Cerebellar cortex (tissue), 1 donor: Measurements from ENCODE around the gene MAFF.

Source experiments
- DNase-seq: peaks from one replicate; pipeline ENCODE4 v3.0.0-alpha.2; 2015; ENCODE audit warnings: low spot score

Gene MAFF

DNA sequence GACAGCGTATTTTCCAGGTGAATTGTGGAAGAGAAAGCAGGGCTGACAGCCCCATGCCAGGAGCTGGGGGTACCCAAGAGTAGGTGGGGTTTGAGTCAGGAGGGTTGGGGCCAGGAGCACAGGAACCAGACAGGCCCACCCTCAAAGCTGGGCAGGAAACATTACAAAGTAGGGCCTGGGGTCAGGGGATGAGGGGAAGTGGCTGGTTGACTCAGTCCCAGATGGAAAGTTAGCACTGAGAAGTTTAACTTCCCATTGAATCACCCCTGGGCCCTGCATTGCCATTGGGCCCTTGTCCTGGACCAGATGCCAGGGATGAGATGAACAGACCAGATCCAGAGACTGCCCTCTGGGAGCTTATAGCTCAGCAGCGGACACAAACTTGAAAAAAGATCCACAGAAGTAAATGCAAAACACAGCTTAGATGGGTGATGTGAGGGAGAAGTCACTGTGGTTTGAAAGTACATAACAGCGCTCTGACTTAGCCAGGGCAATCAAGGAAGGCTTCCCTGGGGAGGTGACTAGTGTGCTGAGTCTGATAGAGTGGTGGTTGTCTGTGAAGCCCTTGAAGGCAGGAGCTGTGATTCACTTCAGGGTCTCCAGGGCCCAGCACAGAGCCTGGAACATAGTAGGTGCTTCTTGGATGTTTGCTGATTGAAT lies 2.2 kb downstream of the MAFF start:
- DNase-seq = no peak

GRCh38 chr22:38204784-38205183 lies 3.0 kb downstream of the MAFF start:
- no peak for DNase-seq

DNA sequence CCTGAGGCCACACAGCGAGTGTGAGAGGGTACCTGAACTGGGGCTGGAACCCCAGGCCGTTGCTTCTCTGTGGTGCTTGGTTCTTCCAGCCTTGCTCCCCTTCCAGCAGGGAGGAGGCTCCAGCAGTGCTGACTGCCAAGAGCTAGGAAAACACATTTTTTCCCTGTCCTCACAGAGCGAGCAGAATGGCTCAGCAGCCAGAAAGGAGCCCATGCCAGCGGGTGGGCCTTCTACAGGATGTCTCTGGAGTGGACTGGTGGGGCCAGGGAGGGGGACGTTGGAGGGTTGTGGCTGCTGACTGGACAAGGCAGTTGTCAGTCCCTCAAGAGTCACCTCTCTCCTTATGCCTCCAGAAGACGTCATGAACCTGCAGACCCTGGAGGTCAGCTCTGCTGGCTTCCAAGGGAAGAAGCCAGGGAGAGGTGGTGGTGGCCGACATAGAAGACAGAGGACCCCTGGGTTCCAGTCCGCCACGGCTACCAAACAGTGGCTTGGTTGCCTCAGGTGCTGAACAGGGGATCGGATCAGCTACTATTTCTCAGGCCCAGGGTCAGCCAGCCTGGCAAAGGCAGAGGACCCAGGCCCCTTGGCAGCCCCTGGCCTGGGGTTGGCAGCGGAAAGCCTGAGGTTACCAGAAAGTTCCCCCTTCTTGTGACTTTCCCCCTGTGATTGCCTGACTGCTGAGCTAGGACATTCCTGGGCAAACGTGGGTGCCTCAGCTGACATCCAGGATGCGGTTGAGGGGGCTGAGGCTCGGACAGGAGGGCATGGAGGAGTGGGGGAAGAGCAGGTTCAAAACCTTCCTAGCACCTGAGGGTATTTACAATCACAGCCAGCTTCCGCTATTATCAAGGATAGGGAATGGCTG lies 3.7 kb downstream of the MAFF start:
- no peak for DNase-seq

- DNase-seq = no peak
Observed at GRCh38 chr22:38207898-38208432, 6.2 kb downstream of the MAFF start.

GRCh38 chr22:38208551-38208968 lies 6.8 kb downstream of the MAFF start:
- no peak for DNase-seq

GRCh38 chr22:38211556-38211955 lies 9.8 kb downstream of the MAFF start:
- no peak for DNase-seq

- no peak for DNase-seq
Observed at GRCh38 chr22:38212442-38212841, 10.6 kb downstream of the MAFF start.

DNA sequence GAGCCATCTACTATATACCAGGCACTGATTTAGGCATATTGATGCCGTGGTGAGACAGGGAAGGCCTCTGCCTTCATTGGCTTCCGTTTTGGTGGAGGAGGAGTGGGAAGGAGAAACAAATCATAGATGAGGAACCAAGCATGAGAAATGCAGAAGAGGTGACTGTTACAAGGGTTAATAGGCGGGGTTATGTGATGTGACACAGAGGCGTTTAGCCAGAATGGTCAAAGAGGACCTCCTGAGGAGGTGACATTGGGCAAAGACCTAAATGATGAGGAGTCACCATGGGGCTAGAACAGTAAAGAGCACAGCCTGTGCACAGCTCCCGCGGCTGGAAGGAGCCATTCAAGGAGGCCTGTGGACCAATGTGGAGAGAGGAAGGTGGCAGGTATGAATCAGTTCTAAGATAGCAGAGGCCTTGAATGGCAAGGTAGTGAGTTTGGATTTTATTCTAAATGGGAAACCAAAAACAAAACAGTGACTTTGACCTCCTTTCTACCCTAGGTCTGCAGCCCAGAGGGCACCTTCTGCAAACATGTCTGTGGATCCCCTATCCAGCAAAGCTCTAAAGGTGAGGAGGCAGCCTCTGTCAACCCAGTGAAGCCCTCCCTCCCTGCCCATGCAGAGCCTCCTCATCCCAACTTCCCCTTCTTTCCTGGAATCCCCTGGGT lies 11.7 kb downstream of the MAFF start:
- DNase-seq = no peak

- no peak for DNase-seq
Observed at GRCh38 chr22:38213990-38214301, 12.2 kb downstream of the MAFF start.

DNA sequence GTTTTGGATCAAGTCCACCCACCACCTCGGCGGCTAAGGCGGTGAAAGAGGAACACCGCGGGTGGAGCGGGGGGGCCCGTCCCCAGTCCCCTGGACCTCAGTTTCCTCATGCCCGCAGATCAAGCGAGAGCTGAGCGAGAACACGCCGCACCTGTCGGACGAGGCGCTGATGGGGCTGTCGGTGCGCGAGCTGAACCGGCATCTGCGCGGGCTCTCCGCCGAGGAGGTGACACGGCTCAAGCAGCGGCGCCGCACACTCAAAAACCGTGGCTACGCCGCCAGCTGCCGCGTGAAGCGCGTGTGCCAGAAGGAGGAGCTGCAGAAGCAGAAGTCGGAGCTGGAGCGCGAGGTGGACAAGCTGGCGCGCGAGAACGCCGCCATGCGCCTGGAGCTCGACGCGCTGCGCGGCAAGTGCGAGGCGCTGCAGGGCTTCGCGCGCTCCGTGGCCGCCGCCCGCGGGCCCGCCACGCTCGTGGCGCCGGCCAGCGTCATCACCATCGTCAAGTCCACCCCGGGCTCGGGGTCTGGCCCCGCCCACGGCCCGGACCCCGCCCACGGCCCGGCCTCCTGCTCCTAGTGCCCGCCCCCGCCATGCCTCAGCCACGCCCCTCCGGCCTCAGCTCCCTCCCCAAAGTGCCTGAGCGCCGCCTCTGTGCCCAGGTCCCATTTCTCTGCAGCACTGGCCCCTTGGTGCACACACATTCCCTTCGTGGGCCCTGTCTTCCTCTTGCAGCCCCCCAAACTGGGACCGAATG lies 12.7 kb downstream of the MAFF start:
- peak; percentile 42 for DNase-seq

DNA sequence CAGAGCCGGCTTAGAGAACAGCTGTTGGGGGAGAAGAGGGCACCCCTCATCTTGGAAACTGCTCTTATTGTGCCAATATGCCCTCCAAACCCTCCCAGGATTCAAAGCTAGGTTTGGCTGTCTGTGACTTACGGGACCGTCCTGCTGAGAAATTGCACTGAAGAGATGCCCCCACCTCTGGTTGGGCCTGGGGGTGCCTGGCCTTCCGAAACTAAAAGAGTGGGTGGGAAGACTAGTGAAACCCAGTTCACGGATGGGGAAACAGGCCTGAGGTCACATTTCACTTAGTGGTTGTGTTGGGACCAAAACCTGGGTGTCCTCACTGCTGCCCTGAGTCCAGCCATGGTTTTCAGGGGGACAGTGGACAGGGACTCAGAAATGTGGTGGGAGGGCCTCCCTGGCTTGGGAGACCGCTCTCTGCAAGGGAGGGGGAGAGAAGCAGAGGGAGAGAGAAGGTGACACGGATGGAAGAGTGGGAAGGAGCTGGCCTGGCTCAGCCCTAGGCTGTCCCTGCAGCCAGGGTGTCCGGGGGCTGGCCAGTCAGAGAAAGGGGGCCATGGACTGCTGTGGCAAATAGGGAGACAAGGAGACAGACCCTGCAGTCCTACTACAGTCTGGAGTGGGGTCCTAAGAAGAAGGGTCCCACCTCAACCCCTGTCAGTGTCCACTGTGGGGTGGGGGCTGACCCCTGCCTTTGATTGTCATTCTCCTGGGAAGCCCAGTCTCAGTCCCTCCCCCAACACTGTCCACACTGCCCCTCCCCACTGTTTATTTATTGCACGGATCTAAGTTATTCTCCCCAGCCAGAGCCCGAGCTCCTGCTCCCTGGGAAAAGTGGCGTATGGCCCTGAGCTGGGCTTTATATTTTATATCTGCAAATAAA lies 13.6 kb downstream of the MAFF start:
- DNase-seq = no peak

DNA sequence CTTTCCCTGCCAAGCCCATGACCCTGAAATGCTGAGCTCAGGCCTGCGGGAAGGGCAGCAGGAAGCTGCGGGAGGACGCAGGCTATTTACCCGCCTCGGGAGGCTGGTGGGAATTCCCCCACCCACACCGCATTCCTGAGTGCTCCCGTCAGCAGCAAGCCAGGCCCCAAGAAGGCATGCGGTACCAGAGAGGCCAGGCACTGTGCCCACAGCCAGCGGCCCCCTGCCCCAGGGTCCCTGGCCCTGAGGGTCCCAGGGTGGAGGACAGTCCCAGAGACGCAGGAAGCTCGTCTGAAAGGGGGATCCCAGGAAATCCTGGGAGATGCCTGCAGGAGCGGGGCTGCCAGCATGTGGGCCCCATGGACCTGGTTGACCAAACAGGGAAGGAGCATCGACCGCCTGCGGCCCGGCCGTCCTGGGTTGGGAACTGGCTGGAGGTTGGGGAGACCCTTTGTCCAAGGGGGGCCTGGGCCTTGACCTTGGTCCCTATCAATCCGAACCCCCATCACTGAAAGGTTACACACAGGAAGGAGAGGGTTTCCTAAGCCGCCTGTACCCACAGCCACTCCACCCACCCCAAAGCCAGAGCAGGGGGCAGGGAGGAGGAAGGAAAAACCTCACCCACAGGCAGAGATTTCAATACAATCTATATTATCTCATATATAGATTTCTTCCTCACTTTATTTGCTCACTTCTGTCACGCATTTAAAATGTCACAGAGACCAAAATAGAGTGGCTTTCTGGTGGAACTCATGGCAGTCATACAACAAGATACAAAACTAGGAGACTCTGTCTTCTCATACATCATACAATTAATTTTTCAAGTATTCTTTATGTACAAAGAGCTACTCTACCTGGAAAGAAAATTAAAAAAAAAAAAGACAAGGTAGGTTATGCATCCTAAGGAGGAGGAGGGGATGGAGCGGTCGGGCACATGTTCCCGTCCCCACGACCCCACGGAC lies 17.1 kb downstream of the MAFF start:
- DNase-seq = no peak

GRCh38 chr22:38219632-38220031 lies 17.8 kb downstream of the MAFF start:
- DNase-seq = peak; percentile 60

DNA sequence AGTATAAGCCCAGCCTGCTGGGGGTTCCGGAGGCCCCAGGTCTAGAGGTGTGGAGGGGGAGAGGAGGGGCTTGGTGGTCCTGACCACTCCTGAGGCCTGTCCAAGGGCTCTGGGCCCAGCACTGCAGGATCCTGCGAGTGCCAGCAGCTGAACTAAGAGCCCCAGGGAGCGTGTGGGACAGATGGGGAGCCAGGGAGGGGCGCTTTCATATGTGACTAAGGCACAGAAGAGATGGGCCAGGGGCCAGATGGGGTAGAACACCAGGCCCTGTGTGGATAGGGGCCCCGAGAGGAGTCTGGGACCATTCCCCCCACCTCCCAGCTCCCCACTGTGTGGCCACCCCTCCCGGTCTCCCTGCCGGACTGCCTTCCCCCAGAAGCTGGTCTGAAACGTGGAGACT lies 18.4 kb downstream of the MAFF start:
- DNase-seq = no peak

DNA sequence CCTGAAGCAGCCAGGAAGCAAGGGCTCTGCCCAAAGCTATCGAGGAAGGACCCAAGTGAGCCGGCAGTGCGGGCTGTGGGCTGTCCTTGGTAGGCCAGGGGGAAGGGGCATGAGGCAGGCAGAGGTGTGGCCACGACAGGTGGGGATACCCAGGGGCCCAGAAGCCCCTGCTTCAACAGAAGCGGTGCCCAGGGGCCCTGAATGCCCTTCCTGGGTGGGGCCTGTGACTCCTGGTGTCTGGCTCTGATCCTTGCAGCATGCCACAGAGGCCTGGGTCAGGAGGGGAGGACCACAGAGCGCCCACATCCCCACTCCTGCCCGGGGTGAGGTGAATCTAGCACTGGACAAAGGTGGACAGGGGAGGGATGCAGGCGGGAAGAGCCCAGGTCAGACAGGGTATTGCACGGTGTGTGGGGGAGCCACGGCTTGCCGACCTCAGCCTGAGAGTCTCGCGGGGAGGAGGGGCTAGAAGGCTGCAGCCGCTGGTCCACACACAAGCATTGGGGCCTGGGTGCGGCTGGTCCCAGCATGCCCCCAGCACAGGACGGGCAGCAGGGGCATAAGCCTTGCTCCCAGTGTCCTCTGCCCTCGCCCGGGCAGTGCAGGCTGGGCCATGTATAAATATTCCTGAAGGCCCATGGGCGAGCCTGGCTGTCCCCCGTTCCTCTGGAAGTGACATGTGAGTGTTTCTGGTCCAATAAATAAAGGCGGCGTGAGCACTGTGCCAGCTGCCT lies 19.0 kb downstream of the MAFF start:
- DNase-seq = peak; percentile 50

- DNase-seq = no peak
Observed at GRCh38 chr22:38221407-38221806, 19.6 kb downstream of the MAFF start.

GRCh38 chr22:38221908-38222796 lies 20.4 kb downstream of the MAFF start:
- DNase-seq = no peak

- DNase-seq = no peak
Observed at GRCh38 chr22:38222797-38223119, 21.0 kb downstream of the MAFF start.
